DND-41 (cell line): ENCODE results near the gene TWSG1.

Experiments
- ATAC-seq: fragments of 200-7000 bp; cut with Tn5 transposase; 3 replicates; pipeline ENCODE4 v1.9.1; 2021; ENCODE audit warnings: low read depth; ENCODE audit not compliant: insufficient read depth
- DNase-seq: peaks from one replicate; pipeline ENCODE4 v3.0.0-alpha.2; 2020
- H2AFZ ChIP-seq: 2 replicates; pipeline ENCODE4 v1.6.0; 2012; ENCODE audit warnings: low read depth, low read length
- H3K27ac ChIP-seq: 2 replicates; pipeline ENCODE4 v1.5.1; 2012; ENCODE audit warnings: low read length, inconsistent platforms
- H3K27me3 ChIP-seq: fragments of 200-600 bp; sonication (generic); 2 replicates; pipeline ENCODE4 v1.6.0; 2012; ENCODE audit warnings: low read length, mild to moderate bottlenecking, inconsistent platforms; ENCODE audit not compliant: insufficient read depth, poor library complexity
- H3K36me3 ChIP-seq: 2 replicates; pipeline ENCODE4 v1.5.1; 2012; ENCODE audit warnings: low read length, inconsistent platforms; ENCODE audit not compliant: insufficient read depth
- H3K4me1 ChIP-seq: 2 replicates; pipeline ENCODE4 v1.5.1; 2012; ENCODE audit warnings: mild to moderate bottlenecking, low read length; ENCODE audit not compliant: insufficient read depth
- H3K4me2 ChIP-seq: 2 replicates; pipeline ENCODE4 v1.6.0; 2012; ENCODE audit warnings: mild to moderate bottlenecking, moderate library complexity, low read length, inconsistent platforms; ENCODE audit not compliant: insufficient read depth
- H3K4me3 ChIP-seq, 2 experiments: fragments of 200-600 bp in 1 of 2; shearing (Covaris generic) in 1 of 2; 2 replicates each; pipeline ENCODE4 v1.5.1; 2012 to 2016; ENCODE audit warnings: inconsistent platforms in 2 of 2, low read length in 2 of 2, mild to moderate bottlenecking in 2 of 2, low read depth in 1 of 2, moderate library complexity in 1 of 2
- H3K79me2 ChIP-seq: 2 replicates; pipeline ENCODE4 v1.6.0; 2012; ENCODE audit warnings: low read length, inconsistent platforms; ENCODE audit not compliant: insufficient read depth
- H3K9ac ChIP-seq: 2 replicates; pipeline ENCODE4 v1.6.0; 2012; ENCODE audit warnings: low read depth, mild to moderate bottlenecking, inconsistent platforms, low read length, moderate library complexity
- H3K9me3 ChIP-seq: 2 replicates; pipeline ENCODE4 v1.5.1; 2012; ENCODE audit warnings: low read length, moderate library complexity, mild to moderate bottlenecking, inconsistent platforms; ENCODE audit not compliant: insufficient read depth, severe bottlenecking
- H4K20me1 ChIP-seq: 2 replicates; pipeline ENCODE4 v1.6.0; 2012; ENCODE audit warnings: low read length; ENCODE audit not compliant: insufficient read depth
- CTCF ChIP-seq: IDR thresholded peaks from 2 replicates; pipeline ENCODE4 v1.5.1; 2012; ENCODE audit warnings: borderline replicate concordance, low read length, moderate library complexity, mild to moderate bottlenecking; ENCODE audit not compliant: poor library complexity, severe bottlenecking; ENCODE audit errors: extremely low read depth
- EZH2 ChIP-seq: IDR thresholded peaks from 3 replicates; pipeline ENCODE4 v1.6.1; 2012; ENCODE audit warnings: borderline replicate concordance, low read depth, mild to moderate bottlenecking, moderate library complexity, low read length, inconsistent platforms; ENCODE audit not compliant: severe bottlenecking

TWSG1 gene

GRCh38 chr18:9334973-9335696, 562 bp downstream of the TWSG1 start:
- Histone ChIP-seq H3K9ac (peak overlapping the region; percentile 77), H2AFZ (peak overlapping the region; percentile 53), H3K27ac (peak overlapping the region; percentile 3; the same call in 1 of the 2 replicates), H3K4me2 (peak overlapping the region; percentile 68), H3K27me3 (peaks cover 6% of the 10 kb centered on the region), H3K79me2 (peaks cover 3% of the 10 kb centered on the region; the same call in 1 of the 2 replicates), H3K4me3 (peak overlapping the region; percentile 30 to 61; a peak in 3 of 4 replicates), H4K20me1 (no peaks in the 10 kb centered on the region), H3K4me1 (peaks cover 38% of the 10 kb centered on the region), H3K9me3 (no peaks in the 10 kb centered on the region), H3K36me3 (peaks cover 12% of the 10 kb centered on the region; the same call in 1 of the 2 replicates)
- ATAC-seq, result peak; percentile 60
- peak; percentile 41 for DNase-seq
- TF ChIP-seq CTCF (no peak), EZH2 (no peak)

- H3K27ac ChIP-seq, result no peak overlapping the region
- H3K4me2 ChIP-seq, result peak overlapping the region; percentile 68
- no peak for DNase-seq
- H2AFZ ChIP-seq, result peak overlapping the region; percentile 53
- H4K20me1 ChIP-seq, result no peaks in the 10 kb centered on the region
- H3K36me3 ChIP-seq, result peaks cover 15% of the 10 kb centered on the region; the same call in 1 of the 2 replicates
- peak overlapping the region; percentile 77 for H3K9ac ChIP-seq
- TF ChIP-seq CTCF (no peak), EZH2 (no peak)
- ATAC-seq, result no peak
- peak overlapping the region; percentile 30 to 61; a peak in 3 of 4 replicates for H3K4me3 ChIP-seq
- peaks cover 38% of the 10 kb centered on the region for H3K4me1 ChIP-seq
- H3K79me2 ChIP-seq, result peaks cover 3% of the 10 kb centered on the region; the same call in 1 of the 2 replicates
- no peaks in the 10 kb centered on the region for H3K9me3 ChIP-seq
- peaks cover under 1% of the 10 kb centered on the region for H3K27me3 ChIP-seq
Measured at GRCh38 chr18:9335697-9336045, 1.1 kb downstream of the TWSG1 start.

GRCh38 chr18:9336827-9337226, 2.3 kb downstream of the TWSG1 start:
- H3K36me3 ChIP-seq, result peaks cover 19% of the 10 kb centered on the region; the same call in 1 of the 2 replicates
- no peaks in the 10 kb centered on the region for H4K20me1 ChIP-seq
- ATAC-seq (no peak), DNase-seq (no peak)
- H3K4me1 ChIP-seq, result peaks cover 38% of the 10 kb centered on the region
- no peaks in the 10 kb centered on the region for H3K27me3 ChIP-seq
- H3K9ac ChIP-seq, result no peak overlapping the region
- H3K27ac ChIP-seq, result no peak overlapping the region
- TF ChIP-seq EZH2 (no peak), CTCF (no peak)
- no peak overlapping the region for H2AFZ ChIP-seq
- H3K4me2 ChIP-seq, result peak overlapping the region; percentile 33
- no peaks in the 10 kb centered on the region for H3K9me3 ChIP-seq
- peaks cover 3% of the 10 kb centered on the region; the same call in 1 of the 2 replicates for H3K79me2 ChIP-seq
- no peak overlapping the region for H3K4me3 ChIP-seq
